ENCODE results near the gene PRSS23. TPM values are rescaled to one million over a fixed set of nuclear protein-coding genes. Genes with fewer than 3 reads are reported as not detected.
"Not testable (repeated sequence)": the region's sequence is repeated elsewhere in the genome, so short reads cannot be mapped to it uniquely, and the experiment has no call there.

Gene PRSS23
- total RNA-seq, 3 donors from 2014 or later, result 6.6 to 12.1 (median 10.4) TPM

- DNase-seq (no peak), ATAC-seq (peak in 1 of 2 donors; percentile 23)
- Mint-ChIP-seq H3K9me3 (no peaks in the 10 kb centered on the region), H3K36me3 (ENCODE audit: insufficient read depth) (no peaks in the 10 kb centered on the region), H3K27me3 (ENCODE audit: low read depth) (peaks cover 4% of the 10 kb centered on the region), H3K4me3 (no peak overlapping the region), H3K4me1 (ENCODE audit: low read depth) (peaks cover 2% of the 10 kb centered on the region)
Observed at GRCh38 chr11:86814775-86815174, 14.4 kb downstream of the PRSS23 start.

DNA sequence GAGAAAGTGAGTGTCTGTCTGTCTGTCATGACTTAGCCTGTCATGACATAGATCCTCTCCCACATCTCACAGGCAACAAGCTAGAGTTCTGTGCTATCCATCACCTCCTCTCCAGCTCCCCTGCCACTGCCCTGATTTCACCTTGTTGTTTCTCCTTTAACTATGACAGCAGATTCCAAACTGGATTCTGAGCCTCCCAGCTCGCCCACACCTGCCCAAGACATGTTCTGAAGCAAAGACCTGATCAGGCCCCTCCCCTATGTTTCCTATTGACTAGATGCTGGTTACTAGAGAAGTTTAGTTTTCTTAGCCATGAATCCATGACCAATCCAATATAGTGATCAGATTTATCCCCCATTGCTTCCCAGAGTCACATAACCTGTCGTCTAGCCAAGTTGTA lies 15.4 kb downstream of the PRSS23 start:
- peaks cover 4% of the 10 kb centered on the region for H3K27me3 Mint-ChIP-seq (ENCODE audit: low read depth)

DNA sequence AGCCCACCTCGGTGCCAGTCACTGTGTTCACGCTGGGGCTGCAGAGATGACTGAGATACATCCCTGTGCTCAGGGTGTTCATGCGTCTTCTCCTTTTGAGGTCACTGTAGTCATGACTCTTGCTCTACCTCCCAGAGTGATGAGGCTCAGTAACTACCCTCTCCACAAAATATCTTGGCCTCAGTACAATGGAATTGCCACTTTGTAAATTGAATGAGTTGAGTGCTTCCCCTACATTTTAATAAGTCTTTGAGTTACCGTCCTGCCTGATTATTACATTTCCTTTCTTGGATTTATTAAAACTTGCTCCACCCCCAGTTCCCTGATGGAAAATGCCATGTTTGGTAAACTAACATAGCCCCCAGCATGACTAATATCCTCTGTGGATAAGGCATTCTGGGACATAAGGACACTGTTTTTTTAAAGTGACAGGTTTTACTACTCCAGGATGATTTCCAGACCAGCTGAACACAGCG lies 15.9 kb downstream of the PRSS23 start:
- Mint-ChIP-seq H3K9me3 (no peaks in the 10 kb centered on the region), H3K4me1 (ENCODE audit: low read depth) (peaks cover 2% of the 10 kb centered on the region), H3K36me3 (ENCODE audit: insufficient read depth) (no peaks in the 10 kb centered on the region), H3K4me3 (no peak overlapping the region), H3K27me3 (ENCODE audit: low read depth) (peaks cover 4% of the 10 kb centered on the region)
- DNase-seq (no peak), ATAC-seq (no peak)

More for the DNA sequence above, 15.4 kb downstream of the PRSS23 start:
- DNase-seq (no peak), ATAC-seq (no peak)
- Mint-ChIP-seq H3K4me1 (ENCODE audit: low read depth) (peaks cover 2% of the 10 kb centered on the region), H3K9me3 (no peaks in the 10 kb centered on the region), H3K36me3 (ENCODE audit: insufficient read depth) (no peaks in the 10 kb centered on the region), H3K4me3 (no peak overlapping the region)

DNA sequence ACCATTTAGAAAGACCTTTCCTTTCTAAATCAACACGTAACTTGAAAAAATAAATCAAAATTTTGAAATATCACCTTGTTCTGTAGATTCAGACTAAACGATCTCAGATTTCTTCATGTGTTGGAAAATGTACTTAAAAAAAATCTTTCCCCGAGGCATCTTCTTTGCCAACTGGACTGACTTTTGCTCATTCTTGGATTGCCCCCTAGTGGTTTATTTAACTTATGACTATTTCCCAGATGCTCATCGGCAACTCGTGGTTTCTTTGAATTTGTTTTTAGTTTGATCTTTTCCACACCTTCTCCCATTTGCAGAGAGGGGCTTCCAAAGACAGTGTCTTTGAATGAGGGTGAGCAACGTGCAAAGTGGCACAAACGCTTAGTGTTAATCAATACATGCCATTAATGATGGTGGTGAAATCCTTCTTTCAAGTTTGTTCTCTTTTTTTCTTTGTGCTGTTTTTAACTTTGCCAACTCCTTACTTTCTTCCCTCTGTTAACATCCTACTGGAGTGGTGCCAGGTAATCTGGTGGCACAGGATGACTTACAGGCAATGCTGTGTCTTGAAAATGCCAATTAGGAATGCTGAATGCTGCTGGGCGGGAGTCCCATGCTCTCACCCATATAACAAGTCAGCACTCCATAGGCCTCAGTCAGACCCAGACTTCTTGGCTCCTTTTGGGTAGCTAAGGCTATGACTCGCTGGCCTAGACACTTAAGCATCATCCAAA lies 18.3 kb downstream of the PRSS23 start:
- Mint-ChIP-seq H3K27me3 (ENCODE audit: low read depth) (peaks cover 5% of the 10 kb centered on the region), H3K4me3 (no peak overlapping the region), H3K4me1 (ENCODE audit: low read depth) (peaks cover 2% of the 10 kb centered on the region), H3K36me3 (ENCODE audit: insufficient read depth) (no peaks in the 10 kb centered on the region), H3K9me3 (no peaks in the 10 kb centered on the region)
- ATAC-seq (peak in 1 of 2 donors; percentile 48), DNase-seq (no peak)

- not testable (repeated sequence) for H3K36me3 Mint-ChIP-seq (ENCODE audit: insufficient read depth); DNase-seq; H3K4me1 Mint-ChIP-seq (ENCODE audit: low read depth); H3K4me3 Mint-ChIP-seq; H3K27me3 Mint-ChIP-seq (ENCODE audit: low read depth); ATAC-seq; H3K9me3 Mint-ChIP-seq
Observed at GRCh38 chr11:86824139-86824538, 23.8 kb downstream of the PRSS23 start.

DNA sequence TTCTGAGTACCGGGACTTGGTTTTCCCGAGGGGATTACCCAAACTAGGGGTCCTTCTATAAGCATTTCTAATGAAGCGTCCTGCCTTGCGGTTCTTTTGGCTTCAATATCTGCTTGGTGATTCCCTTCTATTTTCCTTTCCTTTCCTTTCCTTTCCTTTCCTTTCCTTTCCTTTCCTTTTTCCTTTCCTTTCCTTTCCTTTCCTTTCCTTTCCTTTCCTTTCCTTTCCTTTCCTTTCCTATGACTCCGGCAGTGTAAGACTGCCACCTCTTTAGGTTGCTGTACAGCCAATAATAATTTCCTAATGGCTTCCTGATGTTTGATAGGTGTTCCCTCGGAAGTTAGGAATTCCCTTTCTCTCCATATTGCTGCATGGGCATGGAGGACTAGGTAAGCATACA lies 34.0 kb downstream of the PRSS23 start:
- peaks cover 26% of the 10 kb centered on the region for H3K27me3 Mint-ChIP-seq (ENCODE audit: low read depth)
- not testable (repeated sequence) for H3K4me3 Mint-ChIP-seq; ATAC-seq; H3K36me3 Mint-ChIP-seq (ENCODE audit: insufficient read depth); H3K9me3 Mint-ChIP-seq; H3K4me1 Mint-ChIP-seq (ENCODE audit: low read depth); DNase-seq

GRCh38 chr11:86844762-86845508 lies 44.6 kb downstream of the PRSS23 start:
- not testable (repeated sequence) for H3K4me3 Mint-ChIP-seq; DNase-seq; H3K27me3 Mint-ChIP-seq (ENCODE audit: low read depth); H3K36me3 Mint-ChIP-seq (ENCODE audit: insufficient read depth); H3K4me1 Mint-ChIP-seq (ENCODE audit: low read depth); H3K9me3 Mint-ChIP-seq; ATAC-seq

DNA sequence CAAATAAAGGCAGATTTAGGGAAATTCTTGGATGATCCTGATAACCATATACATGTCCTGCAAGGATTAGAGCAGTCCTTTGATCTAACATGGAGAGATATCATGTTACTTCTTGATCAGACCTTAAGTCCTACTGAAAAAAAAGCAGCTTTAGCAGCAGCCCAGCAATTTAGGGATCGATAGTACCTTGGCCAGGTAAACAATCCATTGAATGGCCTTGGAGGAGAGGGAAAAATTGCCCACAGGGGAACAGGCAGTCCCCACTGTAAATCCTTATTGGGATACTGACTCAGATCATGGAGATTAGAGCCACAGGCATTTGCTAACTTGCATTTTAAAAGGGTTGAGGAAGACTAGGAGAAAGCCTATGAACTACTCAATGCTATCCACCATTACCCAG lies 47.8 kb downstream of the PRSS23 start:
- no peaks in the 10 kb centered on the region for H3K4me1 Mint-ChIP-seq (ENCODE audit: low read depth)
- DNase-seq (no peak), ATAC-seq (no peak)
- H3K9me3 Mint-ChIP-seq, result no peaks in the 10 kb centered on the region
- H3K27me3 Mint-ChIP-seq (ENCODE audit: low read depth), result no peaks in the 10 kb centered on the region
- H3K4me3 Mint-ChIP-seq, result no peak overlapping the region
- H3K36me3 Mint-ChIP-seq (ENCODE audit: insufficient read depth), result no peaks in the 10 kb centered on the region

GRCh38 chr11:86849679-86850078 lies 49.3 kb downstream of the PRSS23 start:
- ATAC-seq (no peak), DNase-seq (no peak)
- H3K4me3 Mint-ChIP-seq, result no peak overlapping the region
- no peaks in the 10 kb centered on the region for H3K9me3 Mint-ChIP-seq
- no peaks in the 10 kb centered on the region for H3K27me3 Mint-ChIP-seq (ENCODE audit: low read depth)
- H3K36me3 Mint-ChIP-seq (ENCODE audit: insufficient read depth), result no peaks in the 10 kb centered on the region
- no peaks in the 10 kb centered on the region for H3K4me1 Mint-ChIP-seq (ENCODE audit: low read depth)

Other genes starting within 250 kb of the PRSS23 start
- 10 to 100 TPM in 1 of 3 donors, 1 to 10 TPM in 2; 5.3 to 10.3 (median 8.3) TPM for gene ME3, start 127.9 kb upstream of the PRSS23 start, total RNA-seq
- under 1 TPM; 0.05 to 0.11 (median 0.08) TPM for gene FZD4, start 154.9 kb downstream of the PRSS23 start, total RNA-seq
- gene TMEM135, start 237.4 kb downstream of the PRSS23 start, total RNA-seq, result 10 to 100 TPM in 2 of 3 donors, 1 to 10 TPM in 1; 9.6 to 17.9 (median 11.7) TPM

Measured in activated T-cell treated with anti-CD3 and anti-CD28 coated beads, Interleukin-2, amount 50 U/mL, for 4 hours (primary cell).